HepG2 (cell line): Measurements from ENCODE around the gene CLDN15.

Source experiments
- EP300 ChIP-seq, 3 experiments: sonication (generic) in 1 of 3; formaldehyde crosslinking in 1 of 3; IDR thresholded peaks; 2 replicates each; pipeline versions ENCODE4 v1.5.1 to v1.6.1; 2011 to 2020; ENCODE audit warnings: low read depth in 2 of 3, low read length in 2 of 3, borderline replicate concordance in 1 of 3, improper control_type of control experiment in 1 of 3, mild to moderate bottlenecking in 1 of 3, missing genetic modification reagents in 1 of 3, moderate library complexity in 1 of 3
- NFAT5 ChIP-seq: sonication (generic); formaldehyde crosslinking; IDR thresholded peaks from 2 replicates; pipeline ENCODE4 v1.4.0; 2020; ENCODE audit warnings: missing genetic modification reagents
- RAD51 ChIP-seq: fragments of 450-650 bp; IDR thresholded peaks from 2 replicates; pipeline ENCODE4 v1.6.1; 2016; ENCODE audit warnings: borderline replicate concordance
- ZKSCAN1 ChIP-seq: fragments of 150-350 bp; IDR thresholded peaks from 2 replicates; pipeline ENCODE4 v1.6.1; 2014; ENCODE audit warnings: low read length
- ZNF121 ChIP-seq: sonication (generic); formaldehyde crosslinking; IDR thresholded peaks from 2 replicates; pipeline ENCODE4 v1.5.0; 2020; ENCODE audit warnings: mild to moderate bottlenecking, missing genetic modification reagents
- ZNF292 ChIP-seq: sonication (generic); formaldehyde crosslinking; IDR thresholded peaks from 2 replicates; pipeline ENCODE4 v1.8.1; 2022; ENCODE audit warnings: mild to moderate bottlenecking, low read depth, missing genetic modification reagents, borderline replicate concordance
- ZNF430 ChIP-seq: sonication (generic); formaldehyde crosslinking; IDR thresholded peaks from 2 replicates; pipeline ENCODE4 v1.9.0; 2021; ENCODE audit warnings: mild to moderate bottlenecking, missing genetic modification reagents

- TF ChIP-seq ZNF121 (CRISPR knock-in tag) (no peak), NFAT5 (CRISPR knock-in tag) (no peak), ZNF430 (no peak), ZKSCAN1 (no peak), ZNF292 (no peak), EP300 (IDR thresholded peaks at IDR 0.05; ENCODE audit: low read depth in 2 of 2, low read length in 2 of 2) (no peak), EP300 (CRISPR knock-in tag; IDR thresholded peaks at IDR 0.05; ENCODE audit: borderline replicate concordance) (no peak), RAD51 (no peak)
Observed at GRCh38 chr7:101195884-101196283, 41.7 kb downstream of the CLDN15 start.
